Hepatocyte (in vitro differentiated cells): ENCODE measurements around the gene SCARF1.

Experiments used
- CTCF ChIP-seq: fragments of 200-600 bp; sonication (generic); IDR thresholded peaks from 2 replicates; pipeline ENCODE4 v1.5.1; 2016; ENCODE audit warnings: antibody characterized with exemption, mild to moderate bottlenecking; ENCODE audit not compliant: poor library complexity
- EZH2 ChIP-seq: fragments of 200-600 bp; sonication (generic); IDR thresholded peaks from 2 replicates; pipeline ENCODE4 v1.6.1; 2016; ENCODE audit warnings: antibody characterized with exemption, mild to moderate bottlenecking, borderline replicate concordance
- EZH2phosphoT487 ChIP-seq: fragments of 200-600 bp; sonication (generic); IDR thresholded peaks from one replicate; pipeline ENCODE4 v1.6.1; 2018; ENCODE audit warnings: antibody characterized with exemption, mild to moderate bottlenecking, low read depth, moderate library complexity; ENCODE audit not compliant: unreplicated experiment, severe bottlenecking

GRCh38 chr17:1645207-1646171 is at the start of gene SCARF1:
- TF ChIP-seq EZH2 (no peak), EZH2phosphoT487 (no peak), CTCF (no peak)
